IMR-90 (cell line): ENCODE results near the gene NDUFB7. TPM values are rescaled to one million over a fixed set of nuclear protein-coding genes. Genes with fewer than 3 reads are reported as not detected.

Experiments
- ATAC-seq: fragments of 200-7000 bp; cut with Tn5 transposase; 2 replicates; pipeline ENCODE4 v1.9.1; 2020; ENCODE audit warnings: low read depth, mild to moderate bottlenecking, moderate library complexity
- BruUV-seq: library from RNA; stranded (reverse); fragments of 400-500 nt; replicated peaks from 2 replicates; lab custom pipeline; 2021; lab: Mats Ljungman, UMichigan
- CTCF ChIA-PET: fragments of 300-600 bp; formaldehyde crosslinking; extraction: SDS; loops from one replicate; lab custom pipeline; 2021; ENCODE audit warnings: antibody characterized with exemption; lab: Yijun Ruan, JAX
- POLR2A ChIA-PET: fragments of 300-600 bp; sonication (Branson Sonifier 250); formaldehyde crosslinking; loops from one replicate; lab custom pipeline; 2022; ENCODE audit warnings: antibody characterized with exemption; ENCODE audit not compliant: unreplicated experiment; lab: Charles Lee
- DNase-seq: peaks from one replicate; pipeline ENCODE4 v3.0.0; 2013
- H2AFZ ChIP-seq: replicated peaks from 2 replicates; pipeline ENCODE3; 2013; ENCODE audit warnings: low read length, mild to moderate bottlenecking; ENCODE audit not compliant: poor library complexity
- H2AK5ac ChIP-seq: 2 replicates; pipeline ENCODE4 v1.6.1; 2013; ENCODE audit warnings: low read depth, low read length, inconsistent platforms
- H2AK9ac ChIP-seq: replicated peaks from 2 replicates; pipeline ENCODE3; 2013; ENCODE audit warnings: mild to moderate bottlenecking, low read depth, low read length, moderate library complexity; ENCODE audit not compliant: poor library complexity
- H2BK120ac ChIP-seq: 2 replicates; pipeline ENCODE4 v1.6.1; 2013; ENCODE audit warnings: low read depth, low read length, inconsistent platforms
- H2BK15ac ChIP-seq: 3 replicates; pipeline ENCODE4 v1.6.1; 2013; ENCODE audit warnings: low read depth, low read length, inconsistent platforms
- H2BK20ac ChIP-seq: 2 replicates; pipeline ENCODE4 v1.6.1; 2013; ENCODE audit warnings: low read depth, mild to moderate bottlenecking, inconsistent platforms, low read length, moderate library complexity
- H2BK5ac ChIP-seq: 2 replicates; pipeline ENCODE4 v1.6.1; 2013; ENCODE audit warnings: mild to moderate bottlenecking, low read depth, low read length, inconsistent platforms; ENCODE audit not compliant: poor library complexity, severe bottlenecking
- H3K14ac ChIP-seq: replicated peaks from 2 replicates; pipeline ENCODE4 v1.6.1; 2013; ENCODE audit warnings: low read depth, low read length, inconsistent platforms
- H3K18ac ChIP-seq: 2 replicates; pipeline ENCODE4 v1.6.1; 2013; ENCODE audit warnings: low read depth, low read length, control low read depth
- H3K23ac ChIP-seq: 2 replicates; pipeline ENCODE4 v1.6.1; 2013; ENCODE audit warnings: low read depth, low read length, inconsistent platforms
- H3K27ac ChIP-seq: 2 replicates; pipeline ENCODE4 v1.5.1; 2013; ENCODE audit warnings: mild to moderate bottlenecking, control low read depth, low read length; ENCODE audit not compliant: insufficient read depth
- H3K27me3 ChIP-seq: 2 replicates; pipeline ENCODE4 v1.6.1; 2013; ENCODE audit warnings: low read length; ENCODE audit not compliant: control insufficient read depth, insufficient read depth
- H3K36me3 ChIP-seq: 2 replicates; pipeline ENCODE4 v1.6.1; 2013; ENCODE audit warnings: low read length, mixed read lengths; ENCODE audit not compliant: control insufficient read depth, insufficient read depth
- H3K4ac ChIP-seq: 2 replicates; pipeline ENCODE4 v1.6.1; 2013; ENCODE audit warnings: low read depth, low read length, inconsistent platforms
- H3K4me1 ChIP-seq: 2 replicates; pipeline ENCODE4 v1.6.1; 2013; ENCODE audit warnings: low read length, mixed read lengths; ENCODE audit not compliant: control insufficient read depth, insufficient read depth
- H3K4me2 ChIP-seq: 2 replicates; pipeline ENCODE4 v1.6.1; 2013; ENCODE audit warnings: low read depth, mild to moderate bottlenecking, control low read depth, low read length, moderate library complexity
- H3K4me3 ChIP-seq: 2 replicates; pipeline ENCODE4 v1.5.1; 2013; ENCODE audit warnings: low read depth, mild to moderate bottlenecking, control low read depth, low read length, moderate library complexity; ENCODE audit not compliant: insufficient read depth
- H3K56ac ChIP-seq: 2 replicates; pipeline ENCODE4 v1.6.1; 2013; ENCODE audit warnings: low read length, inconsistent platforms; ENCODE audit not compliant: insufficient read depth; ENCODE audit errors: extremely low read depth
- H3K79me1 ChIP-seq, 2 experiments: 2 replicates each; pipeline ENCODE4 v1.6.1; 2013; ENCODE audit warnings: low read length in 2 of 2, inconsistent platforms in 1 of 2, low read depth in 1 of 2
- H3K9ac ChIP-seq: 2 replicates; pipeline ENCODE4 v1.6.1; 2013; ENCODE audit warnings: low read depth, low read length, control low read depth
- H3K9me1 ChIP-seq: 2 replicates; pipeline ENCODE4 v1.6.1; 2013; ENCODE audit warnings: low read length, inconsistent platforms; ENCODE audit not compliant: insufficient read depth
- H3K9me3 ChIP-seq: 2 replicates; pipeline ENCODE4 v1.6.1; 2013; ENCODE audit warnings: low read length; ENCODE audit not compliant: control insufficient read depth, insufficient read depth
- H4K20me1 ChIP-seq: 2 replicates; pipeline ENCODE4 v1.6.1; 2013; ENCODE audit warnings: low read length, inconsistent platforms; ENCODE audit not compliant: insufficient read depth
- H4K5ac ChIP-seq: 2 replicates; pipeline ENCODE4 v1.6.1; 2013; ENCODE audit warnings: mild to moderate bottlenecking, low read depth, low read length, control low read depth
- H4K8ac ChIP-seq, 2 experiments: 2 replicates each; pipeline ENCODE4 v1.6.1; 2013; ENCODE audit warnings: low read depth in 2 of 2, low read length in 2 of 2, control low read depth in 1 of 2, inconsistent platforms in 1 of 2
- H4K91ac ChIP-seq: 2 replicates; pipeline ENCODE4 v1.6.1; 2013; ENCODE audit warnings: low read depth, low read length, inconsistent platforms; ENCODE audit not compliant: insufficient read depth
- BHLHE40 ChIP-seq: fragments of 150-350 bp; IDR thresholded peaks from 2 replicates; pipeline ENCODE4 v1.6.1; 2016; ENCODE audit warnings: mild to moderate bottlenecking, low read depth, low read length
- CEBPB ChIP-seq: IDR thresholded peaks from 2 replicates; pipeline ENCODE4 v1.6.1; 2012; ENCODE audit warnings: low read depth, low read length, improper control_type of control experiment
- CHD1 ChIP-seq: IDR thresholded peaks from 2 replicates; pipeline ENCODE4 v1.6.1; 2012; ENCODE audit warnings: low read depth, low read length, improper control_type of control experiment
- FOS ChIP-seq: fragments of 150-350 bp; IDR thresholded peaks from 2 replicates; pipeline ENCODE4 v1.6.1; 2016; ENCODE audit warnings: low read depth, low read length
- MAFK ChIP-seq: IDR thresholded peaks from 2 replicates; pipeline ENCODE4 v1.6.1; 2012; ENCODE audit warnings: low read depth, low read length, improper control_type of control experiment
- MAZ ChIP-seq: IDR thresholded peaks from 2 replicates; pipeline ENCODE4 v1.6.1; 2012; ENCODE audit warnings: low read depth, mild to moderate bottlenecking, low read length, improper control_type of control experiment, moderate library complexity, borderline replicate concordance
- MXI1 ChIP-seq: IDR thresholded peaks from 2 replicates; pipeline ENCODE4 v1.6.1; 2012; ENCODE audit warnings: low read depth, mild to moderate bottlenecking, low read length, moderate library complexity, borderline replicate concordance
- NFE2L2 ChIP-seq: fragments of 150-350 bp; IDR thresholded peaks from 2 replicates; pipeline ENCODE4 v1.6.1; 2016; ENCODE audit warnings: low read depth, mild to moderate bottlenecking, low read length
- POLR2A ChIP-seq: IDR thresholded peaks from 2 replicates; pipeline ENCODE4 v1.6.1; 2012; ENCODE audit warnings: mild to moderate bottlenecking, low read depth, low read length
- RAD21 ChIP-seq: IDR thresholded peaks from 2 replicates; pipeline ENCODE4 v1.6.1; 2012; ENCODE audit warnings: low read length, improper control_type of control experiment
- RCOR1 ChIP-seq: IDR thresholded peaks from 2 replicates; pipeline ENCODE4 v1.6.1; 2012; ENCODE audit warnings: mild to moderate bottlenecking, low read length, improper control_type of control experiment; ENCODE audit not compliant: insufficient replicate concordance
- RFX5 ChIP-seq: IDR thresholded peaks from 2 replicates; pipeline ENCODE4 v1.8.0; 2012; ENCODE audit warnings: low read depth, mild to moderate bottlenecking, low read length, moderate library complexity
- SMC3 ChIP-seq: fragments of 150-350 bp; IDR thresholded peaks from 2 replicates; pipeline ENCODE4 v1.6.1; 2016; ENCODE audit warnings: low read depth, mild to moderate bottlenecking, antibody characterized with exemption, low read length, moderate library complexity
- WGBS, 2 experiments: methylation state at CpG; one replicate each; pipeline versions ENCODE4 v1.1.5 to v1.1.7; 2013; ENCODE audit warnings: missing lambda C conversion rate in 2 of 2; ENCODE audit not compliant: insufficient read length in 1 of 2; ENCODE audit errors: extremely low coverage in 2 of 2; 5-methylcytosine and 5-hydroxymethylcytosine counted together
- dilution Hi-C: fragments of 300-500 bp; cut with HindIII; formaldehyde crosslinking; loops from one replicate; pipeline ENCODE4 v1.14.3; 2018; ENCODE audit warnings: low sequenced_read_pairs; ENCODE audit not compliant: unreplicated experiment
- in situ Hi-C: fragments of 300-500 bp; cut with MboI; formaldehyde crosslinking; loops from 3 replicates; pipeline ENCODE4 v1.14.3; 2019; ENCODE audit warnings: low sequenced_read_pairs, inconsistent platforms, mixed read lengths
- intact Hi-C: fragments of 100-400 bp; cut with micrococcal nuclease; formaldehyde crosslinking; loops from 2 replicates; pipeline ENCODE4 v1.10.0; 2022
- polyA plus RNA-seq, 3 experiments: library from polyadenylated mRNA; depleted of rRNA; stranded (reverse); fragments of >200 nt; gene quantifications; 2 replicates each; pipeline ENCODE4 v1.2.3, GENCODE V29; 2012; ENCODE audit warnings: low replicate concordance in 1 of 3
- total RNA-seq: library from RNA; depleted of rRNA; stranded (reverse); fragments of >200 nt; gene quantifications from 2 replicates; pipeline ENCODE4 v1.2.3, GENCODE V29; 2012
- TF ChIP-seq, protein P1 (sequence below): conservative IDR thresholded peaks from 2 replicates; pipeline ENCODE4 v1.5.1; 2012; ENCODE audit warnings: mild to moderate bottlenecking, low read depth, low read length, improper control_type of control experiment
- TF ChIP-seq, protein P2 (sequence below): fragments of 150-350 bp; IDR thresholded peaks from 2 replicates; pipeline ENCODE4 v1.6.1; 2017; ENCODE audit warnings: mild to moderate bottlenecking, antibody characterized with exemption, low read length, low read depth
- TF ChIP-seq, protein P3 (sequence below): fragments of 150-350 bp; IDR thresholded peaks from 2 replicates; pipeline ENCODE4 v1.6.1; 2016; ENCODE audit warnings: low read depth, mild to moderate bottlenecking, low read length, moderate library complexity, borderline replicate concordance

NDUFB7 gene
- total and polyA plus RNA-seq, 2 of the 4 experiments (the other 2 are of a cell fraction) = 436 to 523 TPM

GRCh38 chr19:14615623-14616022 is 43.8 kb upstream of the NDUFB7 start:
- no peaks in the 10 kb centered on the region for H4K20me1 ChIP-seq
- no peak overlapping the region for H4K8ac ChIP-seq
- H3K14ac ChIP-seq = no peak overlapping the region
- no peak overlapping the region for H3K23ac ChIP-seq
- H2AK9ac ChIP-seq = no peak overlapping the region
- no peaks in the 10 kb centered on the region for H3K4me1 ChIP-seq
- no peak overlapping the region for H3K4me3 ChIP-seq
- dilution Hi-C loops = no loop called here
- DNase-seq (no peak), ATAC-seq (no peak)
- no peaks in the 10 kb centered on the region for H3K36me3 ChIP-seq
- no peak overlapping the region for H3K9ac ChIP-seq
- ChIA-PET POLR2A (no interaction called here), CTCF (no interaction called here)
- in situ Hi-C loops = no loop called here
- no peak overlapping the region for H2BK15ac ChIP-seq
- H2BK5ac ChIP-seq = no peak overlapping the region
- no peak overlapping the region for H3K56ac ChIP-seq
- H3K18ac ChIP-seq = no peak overlapping the region
- H3K4me2 ChIP-seq = no peak overlapping the region
- H3K9me1 ChIP-seq = no peaks in the 10 kb centered on the region
- H3K4ac ChIP-seq = no peak overlapping the region
- H2AFZ ChIP-seq = no peak overlapping the region
- no peaks in the 10 kb centered on the region for H3K27me3 ChIP-seq
- intact Hi-C loops = no loop called here
- no peak overlapping the region for H2BK20ac ChIP-seq
- no peak overlapping the region for H2BK120ac ChIP-seq
- H3K27ac ChIP-seq = no peak overlapping the region
- H2AK5ac ChIP-seq = no peak overlapping the region
- peaks cover 3% of the 10 kb centered on the region; the same call in 1 of the 2 replicates for H3K9me3 ChIP-seq
- WGBS, 2 experiments = 60% methylated on average over 3 of the region's 8 CpGs; no CpG with 5 or more reads in 1 of the 2 experiments
- no peaks in the 10 kb centered on the region for H3K79me1 ChIP-seq
- BruUV-seq = no TSS peak
- no peak overlapping the region for H4K91ac ChIP-seq
- H4K5ac ChIP-seq = no peak overlapping the region
- TF ChIP-seq POLR2A = no peak
- no peak for TF ChIP-seq CEBPB
- TF ChIP-seq MAZ = no peak
- TF ChIP-seq, protein P1, sequence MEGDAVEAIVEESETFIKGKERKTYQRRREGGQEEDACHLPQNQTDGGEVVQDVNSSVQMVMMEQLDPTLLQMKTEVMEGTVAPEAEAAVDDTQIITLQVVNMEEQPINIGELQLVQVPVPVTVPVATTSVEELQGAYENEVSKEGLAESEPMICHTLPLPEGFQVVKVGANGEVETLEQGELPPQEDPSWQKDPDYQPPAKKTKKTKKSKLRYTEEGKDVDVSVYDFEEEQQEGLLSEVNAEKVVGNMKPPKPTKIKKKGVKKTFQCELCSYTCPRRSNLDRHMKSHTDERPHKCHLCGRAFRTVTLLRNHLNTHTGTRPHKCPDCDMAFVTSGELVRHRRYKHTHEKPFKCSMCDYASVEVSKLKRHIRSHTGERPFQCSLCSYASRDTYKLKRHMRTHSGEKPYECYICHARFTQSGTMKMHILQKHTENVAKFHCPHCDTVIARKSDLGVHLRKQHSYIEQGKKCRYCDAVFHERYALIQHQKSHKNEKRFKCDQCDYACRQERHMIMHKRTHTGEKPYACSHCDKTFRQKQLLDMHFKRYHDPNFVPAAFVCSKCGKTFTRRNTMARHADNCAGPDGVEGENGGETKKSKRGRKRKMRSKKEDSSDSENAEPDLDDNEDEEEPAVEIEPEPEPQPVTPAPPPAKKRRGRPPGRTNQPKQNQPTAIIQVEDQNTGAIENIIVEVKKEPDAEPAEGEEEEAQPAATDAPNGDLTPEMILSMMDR = no peak
- TF ChIP-seq RAD21 = no peak
- no peak for TF ChIP-seq RFX5
- TF ChIP-seq BHLHE40 = no peak
- TF ChIP-seq FOS = no peak
- TF ChIP-seq RCOR1 = no peak
- TF ChIP-seq MAFK = no peak
- TF ChIP-seq, protein P2, sequence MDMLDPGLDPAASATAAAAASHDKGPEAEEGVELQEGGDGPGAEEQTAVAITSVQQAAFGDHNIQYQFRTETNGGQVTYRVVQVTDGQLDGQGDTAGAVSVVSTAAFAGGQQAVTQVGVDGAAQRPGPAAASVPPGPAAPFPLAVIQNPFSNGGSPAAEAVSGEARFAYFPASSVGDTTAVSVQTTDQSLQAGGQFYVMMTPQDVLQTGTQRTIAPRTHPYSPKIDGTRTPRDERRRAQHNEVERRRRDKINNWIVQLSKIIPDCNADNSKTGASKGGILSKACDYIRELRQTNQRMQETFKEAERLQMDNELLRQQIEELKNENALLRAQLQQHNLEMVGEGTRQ = no peak
- no peak for TF ChIP-seq CHD1
- no peak for TF ChIP-seq NFE2L2
- TF ChIP-seq SMC3 = no peak
- TF ChIP-seq MXI1 = no peak
- TF ChIP-seq, protein P3, sequence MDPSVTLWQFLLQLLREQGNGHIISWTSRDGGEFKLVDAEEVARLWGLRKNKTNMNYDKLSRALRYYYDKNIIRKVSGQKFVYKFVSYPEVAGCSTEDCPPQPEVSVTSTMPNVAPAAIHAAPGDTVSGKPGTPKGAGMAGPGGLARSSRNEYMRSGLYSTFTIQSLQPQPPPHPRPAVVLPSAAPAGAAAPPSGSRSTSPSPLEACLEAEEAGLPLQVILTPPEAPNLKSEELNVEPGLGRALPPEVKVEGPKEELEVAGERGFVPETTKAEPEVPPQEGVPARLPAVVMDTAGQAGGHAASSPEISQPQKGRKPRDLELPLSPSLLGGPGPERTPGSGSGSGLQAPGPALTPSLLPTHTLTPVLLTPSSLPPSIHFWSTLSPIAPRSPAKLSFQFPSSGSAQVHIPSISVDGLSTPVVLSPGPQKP = no peak
